ENCODE results near the gene PTBP1. TPM values are rescaled to one million over a fixed set of nuclear protein-coding genes. Genes with fewer than 3 reads are reported as not detected.
"Not testable (repeated sequence)": the region's sequence is repeated elsewhere in the genome, so short reads cannot be mapped to it uniquely, and the experiment has no call there.

The PTBP1 gene
- total and polyA plus RNA-seq, 8 donors, result 83.3 to 160 (median 115) TPM

GRCh38 chr19:816500-816857, 19.2 kb downstream of the PTBP1 start:
- FAIRE-seq, result no peak

GRCh38 chr19:820212-820611, 23.0 kb downstream of the PTBP1 start:
- H3K9me3 ChIP-seq; DNase-seq; H3K27me3 ChIP-seq; FAIRE-seq; H3K4me3 ChIP-seq; H3K4me1 ChIP-seq; H3K27ac ChIP-seq; H3K36me3 ChIP-seq; intact Hi-C loops (cut with DNase I); ATAC-seq: not testable (repeated sequence)
- 89 to 98% methylated on average over 5 of the region's 5 CpGs for WGBS, 2 donors

More at GRCh38 chr19:816500-816857, 19.2 kb downstream of the PTBP1 start:
- no peak for DNase-seq
- no peaks in the 10 kb centered on the region for H3K4me1 ChIP-seq
- TF ChIP-seq CTCF (IDR thresholded peaks at IDR 0.05), result no peak
- ATAC-seq, result no peak
- intact Hi-C loops (cut with DNase I), result no loop called here
- H3K4me3 ChIP-seq, result no peak overlapping the region
- H3K27me3 ChIP-seq, result no peaks in the 10 kb centered on the region
- H3K9me3 ChIP-seq, result no peaks in the 10 kb centered on the region
- H3K27ac ChIP-seq, result no peak overlapping the region
- peaks cover under 1 to 11% (median 4%) of the 10 kb centered on the region in 3 donors for H3K36me3 ChIP-seq
- WGBS, 2 donors, result 96 to 98% methylated on average over 2 of the region's 2 CpGs

- intact Hi-C loops (cut with DNase I), result no loop called here
- no peak for TF ChIP-seq CTCF (IDR thresholded peaks at IDR 0.05)
- no peaks in the 10 kb centered on the region for H3K9me3 ChIP-seq
- FAIRE-seq, result no peak
- peak in 3 of 6 donors; percentile 42 to 68 (median 60) for DNase-seq
- no peaks in the 10 kb centered on the region for H3K36me3 ChIP-seq
- WGBS, 2 donors, result 4% methylated on average over 28 to 64 of the region's 64 CpGs
- peaks cover 0 to 5% (median 0%) of the 10 kb centered on the region in 3 donors for H3K4me1 ChIP-seq
- peaks cover 0 to 9% (median 3%) of the 10 kb centered on the region in 4 donors for H3K27me3 ChIP-seq
- peak overlapping the region in 2 of 4 donors; percentile 13 to 33 for H3K4me3 ChIP-seq
- ATAC-seq, result peak in 1 of 4 donors; percentile 35
- H3K27ac ChIP-seq, result no peak overlapping the region
These were observed 24.1 kb downstream of the PTBP1 start for GRCh38 chr19:821231-821824.

GRCh38 chr19:821825-822503, 24.7 kb downstream of the PTBP1 start, which contains the start of gene PLPPR3:
Gene PLPPR3, minus strand, starts transcription at chr19:821955. Its CDS starts 396 bp downstream, at chr19:821559.
- DNase-seq (peak in 1 of 6 donors; percentile 68), FAIRE-seq (no peak), ATAC-seq (peak in 1 of 4 donors; percentile 18)
- intact Hi-C loops (cut with DNase I), result no loop called here
- no peaks in the 10 kb centered on the region for H3K36me3 ChIP-seq
- no peak for TF ChIP-seq CTCF (IDR thresholded peaks at IDR 0.05)
- peaks cover 0 to 5% (median 0%) of the 10 kb centered on the region in 3 donors for H3K4me1 ChIP-seq
- WGBS, 2 donors, result 1 to 2% methylated on average over 23 to 73 of the region's 86 CpGs
- H3K9me3 ChIP-seq, result no peaks in the 10 kb centered on the region
- H3K4me3 ChIP-seq, result peak within 1 kb of the TSS in 2 of 4 donors; percentile 13 to 33
- peaks cover 0 to 9% (median 3%) of the 10 kb centered on the region in 4 donors for H3K27me3 ChIP-seq
- no peak within 1 kb of the TSS for H3K27ac ChIP-seq

- no peak for TF ChIP-seq CTCF (IDR thresholded peaks at IDR 0.05)
- H3K36me3 ChIP-seq, result no peaks in the 10 kb centered on the region
- no peak for ATAC-seq
- no peaks in the 10 kb centered on the region for H3K9me3 ChIP-seq
- DNase-seq, result no peak
- peaks cover 0 to 5% (median 0%) of the 10 kb centered on the region in 3 donors for H3K4me1 ChIP-seq
- no peak overlapping the region for H3K27ac ChIP-seq
- H3K4me3 ChIP-seq, result no peak overlapping the region
- FAIRE-seq, result no peak
- peaks cover 0 to 9% (median 3%) of the 10 kb centered on the region in 4 donors for H3K27me3 ChIP-seq
- WGBS, 2 donors, result 51 to 58% methylated on average over 11 to 12 of the region's 12 CpGs
- intact Hi-C loops (cut with DNase I), result no loop called here
These were observed 26.4 kb downstream of the PTBP1 start for GRCh38 chr19:823565-824121.

All from pancreas (tissue), 10 donors.